Activated effector memory CD4-positive, alpha-beta T cell treated with anti-CD3 and anti-CD28 coated beads, Interleukin-2, amount 50 U/mL, for 16 hours (primary cell): Measurements from ENCODE around the gene SF3A1.
"Not testable (repeated sequence)": the region's sequence is repeated elsewhere in the genome, so short reads cannot be mapped to it uniquely, and the experiment has no call there.

ENCODE experiments used
- DNase-seq: peaks from one replicate; pipeline ENCODE4 v3.0.0-alpha.2; 2020

SF3A1 gene

DNA sequence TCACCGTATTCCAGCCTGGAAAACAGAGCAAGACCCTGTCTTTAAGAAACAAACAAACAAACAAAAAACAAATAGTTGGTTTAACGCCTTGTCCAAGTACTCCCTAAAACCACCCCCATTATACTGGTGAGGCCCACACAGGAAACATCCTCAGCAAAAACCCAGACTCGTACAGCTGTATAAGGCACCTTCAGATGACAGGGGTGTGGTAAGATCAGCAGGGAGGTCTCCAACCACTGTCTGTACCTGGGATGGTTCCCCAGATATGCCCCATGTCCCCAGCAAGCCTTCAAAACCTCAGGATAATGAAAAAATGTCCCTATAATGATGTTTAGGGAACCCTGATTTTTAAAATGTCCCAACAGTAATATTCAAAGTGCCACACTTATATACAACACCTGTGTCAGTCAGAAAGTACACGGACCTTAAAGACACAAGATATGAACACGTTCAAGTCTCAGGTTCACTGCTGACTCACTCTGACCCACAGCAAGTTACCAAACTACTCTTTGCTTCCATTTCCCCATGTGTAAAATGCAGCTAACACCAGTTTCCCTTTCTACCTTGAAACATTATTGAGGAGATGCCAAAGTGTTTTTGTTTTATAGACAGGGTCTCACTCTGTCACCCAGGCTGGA lies 9.3 kb downstream of the SF3A1 start:
- no peak for DNase-seq

DNA sequence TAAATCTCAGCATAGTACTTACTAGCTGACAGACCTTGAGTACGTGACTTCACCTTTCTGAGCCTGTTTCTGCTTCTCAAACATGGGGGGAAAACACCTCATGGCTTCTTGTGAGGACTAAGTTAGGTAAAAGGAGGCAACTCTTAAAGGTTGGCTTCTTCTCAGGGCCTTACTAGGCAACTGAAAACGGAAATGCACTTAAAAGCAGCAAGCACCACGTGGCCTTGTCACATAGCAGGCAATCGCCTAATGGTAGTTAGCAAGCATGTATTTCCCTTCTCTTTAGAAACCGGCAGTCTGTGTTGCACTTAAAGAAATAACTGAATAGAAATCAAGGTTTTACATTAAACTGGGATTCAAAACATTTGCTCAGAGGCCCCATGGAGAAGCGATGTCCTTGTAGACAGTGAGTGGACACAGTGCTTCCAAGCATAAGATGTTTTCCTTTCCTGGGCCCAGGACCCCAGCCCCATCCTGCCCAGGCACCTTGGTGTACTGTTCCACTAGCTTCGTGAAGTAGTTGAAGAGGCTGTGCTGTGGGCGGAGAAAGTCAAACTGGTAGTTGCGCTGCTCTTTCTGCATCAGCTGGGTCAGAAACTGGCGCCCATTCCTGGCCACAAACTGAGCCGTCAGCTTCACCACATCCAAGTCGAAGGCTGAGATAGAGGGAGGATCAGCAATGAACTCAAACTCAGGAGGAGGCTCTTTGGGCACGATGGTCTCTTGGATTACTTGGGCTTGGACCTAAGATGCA lies 12.1 kb downstream of the SF3A1 start:
- peak; percentile 76 for DNase-seq

DNA sequence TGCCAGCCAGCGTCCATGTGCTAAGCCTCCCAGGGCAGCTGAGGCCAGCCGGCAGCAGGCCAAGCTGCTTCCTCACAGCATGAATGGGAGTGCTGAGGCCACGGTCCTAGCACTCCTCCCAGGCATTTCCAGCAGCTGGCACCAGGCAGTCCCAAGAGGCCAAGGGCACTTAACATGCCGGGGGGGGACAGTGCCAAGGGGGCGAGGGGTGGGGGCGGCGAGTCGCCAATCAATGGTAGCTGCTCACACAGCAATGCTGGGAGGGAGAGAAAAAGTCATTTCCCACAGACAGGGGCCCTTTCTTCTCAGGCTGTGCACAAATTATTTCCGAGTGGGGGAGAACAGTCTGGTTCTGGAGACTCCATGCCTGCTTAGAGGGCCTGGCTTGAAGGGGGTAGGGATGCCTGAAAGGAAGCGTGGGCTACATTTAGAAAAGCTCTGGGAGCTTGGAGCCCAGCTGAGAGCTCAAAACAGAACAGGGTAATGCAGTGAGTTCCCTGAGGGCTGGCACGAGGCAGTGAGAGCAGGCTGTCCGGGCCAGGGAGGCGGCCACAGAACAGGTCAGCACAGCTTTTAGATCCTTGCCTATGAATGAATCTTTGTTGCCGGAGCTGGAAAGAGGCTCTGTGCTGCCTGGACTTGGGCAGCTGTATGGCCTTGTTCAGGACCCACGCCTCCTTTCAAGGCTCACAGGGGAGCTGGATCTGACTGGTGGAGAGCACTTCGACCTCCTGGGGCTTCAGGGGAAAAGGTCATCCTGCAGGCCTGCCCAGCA lies 15.6 kb downstream of the SF3A1 start:
- DNase-seq, result no peak

DNA sequence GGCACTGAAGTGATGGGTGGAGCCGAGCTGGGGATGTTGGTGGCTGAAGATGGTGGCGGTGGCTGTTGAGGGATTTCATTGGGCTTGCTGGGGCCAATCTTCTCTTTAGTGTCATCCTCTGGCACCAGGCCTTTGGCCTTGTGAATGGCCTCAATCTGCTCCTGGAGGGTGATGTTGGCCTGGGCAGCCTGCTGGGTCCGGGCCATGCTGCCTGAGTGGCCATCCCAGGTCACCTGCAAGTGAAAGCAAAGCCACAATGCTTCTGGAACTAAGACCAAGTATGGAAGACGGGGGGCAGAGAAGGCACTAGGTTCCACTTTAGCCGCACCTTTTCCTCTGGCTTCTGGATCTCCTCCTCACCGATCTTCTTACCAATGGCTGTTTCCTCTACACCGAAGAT lies 17.9 kb downstream of the SF3A1 start:
- DNase-seq, result no peak

DNA sequence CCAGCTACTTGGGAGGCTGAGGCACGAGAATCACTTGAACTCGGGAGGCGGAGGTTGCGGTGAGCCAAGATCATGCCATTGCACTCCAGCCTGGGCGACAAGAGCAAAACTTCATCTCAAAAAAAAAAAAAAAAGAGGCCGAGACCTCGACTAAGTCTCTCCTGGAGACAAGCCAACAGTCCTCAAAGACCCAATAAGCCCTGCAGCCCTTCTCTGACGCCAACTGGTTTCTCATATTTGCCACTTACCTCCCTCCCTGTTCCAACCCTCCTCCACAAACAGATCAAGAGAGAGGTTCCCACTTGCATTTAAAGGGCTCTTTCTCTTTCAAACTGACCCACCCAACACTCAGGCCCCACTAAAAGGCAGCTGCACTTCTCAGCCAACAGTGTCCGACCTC lies 18.4 kb downstream of the SF3A1 start:
- not testable (repeated sequence) for DNase-seq

DNA sequence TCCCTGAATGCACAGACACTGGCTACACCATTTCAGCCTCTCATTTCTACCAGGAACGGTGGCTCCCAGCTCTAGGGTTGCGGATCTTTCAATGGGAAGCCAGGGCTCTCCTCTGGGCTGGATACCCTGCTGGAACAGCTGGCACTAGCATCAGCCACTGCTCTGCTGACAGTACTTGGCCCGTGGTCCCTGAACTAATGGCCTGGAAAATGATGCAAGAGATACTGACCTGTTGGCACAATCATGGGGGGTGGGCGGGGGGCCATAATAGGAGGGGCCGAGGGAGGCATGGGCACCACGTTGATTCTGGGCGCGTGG lies 19.3 kb downstream of the SF3A1 start:
- no peak for DNase-seq

DNA sequence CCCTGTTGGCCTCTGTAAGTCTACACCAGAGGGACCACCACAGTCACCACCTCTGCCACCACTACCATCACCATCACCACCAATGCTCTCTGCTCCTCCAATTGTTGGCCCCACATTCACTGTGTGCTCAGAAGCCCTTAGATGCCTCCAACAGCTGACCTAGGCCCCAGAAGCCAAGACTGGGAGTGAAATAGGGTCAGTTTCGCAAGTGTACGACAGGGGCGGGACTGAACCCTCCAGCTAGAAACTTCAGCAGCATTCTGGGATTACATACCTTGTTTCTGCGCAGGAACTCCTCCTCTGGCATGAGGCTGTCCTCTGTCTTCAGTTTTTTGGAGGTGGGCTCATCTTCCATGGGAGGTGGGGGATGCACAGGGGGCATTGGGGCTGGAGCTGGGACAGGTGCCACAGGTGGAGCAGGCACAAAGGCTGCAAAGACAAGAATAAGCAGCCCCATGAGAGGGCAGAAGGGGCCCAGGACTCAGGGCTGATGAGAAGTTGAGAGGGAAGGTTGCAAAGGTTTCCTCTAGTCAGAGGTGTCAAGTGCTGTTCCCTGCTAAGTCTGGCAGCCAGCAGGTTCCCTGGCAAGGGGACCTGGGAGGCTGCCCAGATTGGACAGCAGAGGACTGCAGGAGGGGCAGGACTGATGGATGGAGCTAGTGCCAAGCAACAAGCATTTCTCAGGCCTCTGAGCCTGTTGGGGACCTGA lies 19.8 kb downstream of the SF3A1 start:
- DNase-seq, result no peak

DNA sequence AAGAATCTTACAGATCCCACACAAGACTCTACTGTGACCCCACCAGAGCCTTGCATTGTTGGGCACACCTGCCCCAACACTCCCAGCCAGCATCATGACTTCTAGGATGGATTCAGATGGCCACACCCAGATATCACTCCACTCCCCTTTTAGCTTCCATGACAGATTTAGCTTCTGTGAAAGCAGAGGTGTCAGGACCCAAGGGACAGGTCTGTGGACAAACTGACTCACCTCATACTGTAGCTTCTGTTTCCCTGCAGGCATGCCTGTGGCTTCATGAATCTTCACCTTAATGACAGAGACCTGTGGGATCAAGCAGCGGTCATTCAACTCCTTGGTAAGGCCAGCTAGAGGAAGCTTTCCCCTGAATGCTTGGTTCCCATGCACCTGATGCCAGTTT lies 21.5 kb downstream of the SF3A1 start:
- DNase-seq, result no peak

DNA sequence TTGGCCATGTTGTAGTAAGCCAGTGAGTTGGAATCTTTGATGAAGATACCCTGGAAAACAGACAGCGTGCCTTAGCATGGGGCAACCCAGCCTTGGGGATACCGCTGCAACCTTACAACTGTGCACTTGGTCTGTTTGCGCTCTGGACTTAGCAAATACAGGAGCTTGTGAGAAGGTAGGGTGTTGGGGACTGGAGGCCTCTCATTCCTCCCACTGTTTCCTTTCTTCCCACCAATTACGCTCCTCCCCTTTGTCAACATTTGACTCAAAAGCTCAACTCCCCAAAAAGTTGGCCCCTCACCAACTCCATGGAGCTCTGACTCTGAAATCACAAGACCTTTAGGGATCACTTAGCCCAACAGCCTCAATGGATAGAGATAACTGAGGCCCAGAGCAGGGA lies 22.0 kb downstream of the SF3A1 start:
- no peak for DNase-seq

DNA sequence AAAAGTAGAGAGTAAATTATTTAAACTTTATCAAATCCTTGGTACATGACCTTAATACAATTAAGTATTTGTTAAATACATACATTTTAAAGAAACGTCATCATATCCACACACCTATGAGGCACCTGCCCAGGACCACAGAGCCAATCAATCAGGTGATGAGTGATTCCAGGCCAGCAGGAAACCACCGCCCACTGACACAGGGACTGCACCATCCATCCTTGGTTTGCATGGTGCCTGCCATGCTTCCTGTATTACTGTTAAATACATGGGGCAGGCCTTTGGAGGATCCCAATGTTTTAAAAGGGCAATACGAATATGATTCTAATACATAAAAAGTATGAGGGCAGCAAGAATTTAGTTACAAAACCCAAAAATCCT lies 23.0 kb downstream of the SF3A1 start:
- no peak for DNase-seq

DNA sequence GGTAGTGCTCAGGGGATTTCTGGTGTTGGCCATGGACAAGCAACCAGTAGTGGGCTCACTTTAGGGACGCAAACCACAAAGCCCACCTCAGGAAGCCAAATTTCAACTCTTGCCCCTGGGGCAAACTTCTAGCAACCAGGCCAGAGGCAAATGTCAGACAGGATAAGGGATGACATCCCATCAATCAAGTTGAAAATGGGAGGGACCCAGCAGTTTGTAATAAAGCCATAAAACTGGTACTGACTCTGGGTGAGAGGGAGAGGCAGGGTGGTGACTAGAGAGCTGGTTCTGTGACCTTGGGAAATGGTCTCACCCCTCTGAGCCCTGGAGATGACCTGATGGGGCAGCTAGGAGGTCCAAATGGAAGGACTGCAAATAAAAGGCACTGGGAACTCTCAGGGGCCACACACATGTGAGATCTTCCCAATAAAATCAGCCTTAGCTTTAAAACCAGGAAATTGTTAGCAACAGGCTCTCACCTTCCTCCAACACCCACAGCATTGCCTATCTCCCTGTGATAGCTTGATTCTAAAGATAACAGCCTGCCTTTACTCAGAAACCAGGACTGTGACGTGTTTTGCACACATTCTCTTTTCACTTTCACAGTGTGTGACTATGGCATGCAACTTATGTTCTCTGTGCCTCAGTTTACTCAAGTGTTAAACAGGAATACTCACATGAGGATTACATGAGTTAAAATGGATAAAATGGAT lies 23.5 kb downstream of the SF3A1 start:
- DNase-seq, result no peak

DNA sequence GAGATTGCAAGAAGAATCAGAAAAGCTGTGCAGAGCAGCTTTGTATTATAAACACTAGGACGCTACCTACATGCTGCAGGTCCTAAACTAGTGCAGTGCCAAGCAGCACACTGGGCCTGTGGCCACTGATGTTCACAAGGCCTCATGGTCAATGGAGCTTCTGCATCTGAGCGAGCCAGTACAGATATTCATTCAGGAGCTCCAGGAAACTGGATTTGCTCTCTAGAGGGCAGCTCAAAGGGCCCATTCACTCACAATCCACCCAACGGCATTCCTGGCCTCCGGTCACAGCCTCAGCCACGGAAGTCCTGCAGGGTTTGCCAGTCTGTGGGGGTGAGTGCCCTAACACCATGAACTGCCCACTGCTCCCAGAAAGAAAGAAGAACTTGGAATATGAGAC lies 24.1 kb downstream of the SF3A1 start:
- no peak for DNase-seq

DNA sequence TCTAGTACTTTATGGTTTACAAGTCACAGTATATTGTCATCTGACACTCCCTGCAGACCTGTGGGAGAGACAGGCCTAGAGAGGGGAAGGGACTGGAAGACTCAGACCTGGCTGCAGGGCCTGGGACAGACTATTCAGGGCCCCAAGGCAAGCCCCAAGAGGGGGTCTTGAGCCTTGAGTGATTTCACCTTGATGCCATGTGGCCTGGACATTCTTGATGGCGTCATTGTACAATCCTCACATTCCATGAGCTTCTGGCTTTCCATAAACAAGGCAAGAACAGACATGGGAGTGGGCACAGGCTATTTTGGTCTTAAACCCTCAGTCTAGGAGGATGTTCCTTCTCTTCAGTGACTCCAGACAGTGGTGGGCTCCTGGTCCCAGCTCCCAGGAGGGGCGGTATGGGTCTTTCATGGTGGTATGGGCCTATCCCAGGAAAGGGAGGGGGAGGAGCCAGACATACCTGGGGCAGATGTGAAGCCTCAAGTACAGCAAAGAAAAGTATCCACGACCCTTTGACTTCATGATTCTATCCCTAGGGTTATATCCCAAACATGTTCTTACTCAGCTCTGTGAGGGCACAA lies 28.1 kb downstream of the SF3A1 start:
- no peak for DNase-seq

DNA sequence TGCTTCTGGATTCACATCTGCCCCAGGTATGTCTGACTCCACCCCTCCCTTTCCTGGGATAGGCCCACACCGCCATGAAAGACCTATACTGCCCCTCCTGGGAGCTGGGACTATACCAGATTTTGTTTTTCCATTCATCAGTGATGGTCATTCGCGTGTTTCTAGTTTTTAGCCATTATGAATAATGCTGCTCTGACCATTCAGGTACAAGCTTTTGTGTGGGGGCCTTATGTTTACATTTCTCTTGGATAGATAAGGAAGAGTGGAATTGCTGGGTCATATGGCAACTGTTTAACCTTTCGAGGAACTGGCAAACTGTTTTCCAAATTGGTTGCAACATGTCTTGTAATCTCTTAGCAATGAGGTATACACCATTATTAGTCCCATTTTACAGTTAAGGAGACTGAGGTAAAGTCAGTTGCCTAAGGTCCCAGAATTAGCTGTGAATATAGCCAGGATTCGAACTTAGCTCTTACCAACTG lies 28.8 kb downstream of the SF3A1 start:
- DNase-seq, result no peak

DNA sequence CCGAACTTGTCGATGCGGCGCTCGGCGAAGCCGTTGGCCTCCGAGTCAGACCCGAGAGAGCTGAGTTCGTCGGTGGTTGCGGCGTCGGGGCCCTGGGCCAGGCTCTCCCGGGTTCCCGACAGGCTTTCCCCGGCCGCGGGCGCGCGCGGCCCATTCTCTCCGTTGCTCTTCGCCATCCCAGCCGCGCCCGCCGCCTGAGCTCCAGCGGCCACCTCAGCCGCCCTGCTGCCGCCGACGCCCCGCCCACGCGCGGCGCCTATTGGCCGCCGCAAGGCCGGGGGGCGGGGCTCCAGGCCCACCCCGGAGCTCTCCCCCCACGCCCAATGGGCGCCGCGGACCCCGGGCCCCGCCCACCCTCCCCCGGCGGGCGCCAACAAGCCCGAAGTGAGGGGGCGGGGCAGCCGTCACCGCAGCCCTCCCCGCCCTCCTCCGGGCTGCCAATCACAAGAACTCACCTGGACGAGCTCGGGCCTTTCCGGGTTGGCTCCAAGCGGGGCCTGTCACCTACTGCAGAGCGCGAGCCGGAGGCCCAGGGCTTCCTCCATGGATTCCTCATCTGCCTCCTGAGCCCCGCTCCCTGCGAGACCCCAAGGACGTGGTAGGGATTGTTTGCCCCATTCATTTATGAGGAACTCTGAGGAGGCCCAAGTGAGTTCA lies 29.9 kb downstream of the SF3A1 start, which contains the start of gene TBC1D10A:
TBC1D10A (minus strand) TSS at position 236 of the 657 bp plus-strand sequence; CDS start at position 176, 60 bp downstream.
- peak; percentile 97 for DNase-seq

DNA sequence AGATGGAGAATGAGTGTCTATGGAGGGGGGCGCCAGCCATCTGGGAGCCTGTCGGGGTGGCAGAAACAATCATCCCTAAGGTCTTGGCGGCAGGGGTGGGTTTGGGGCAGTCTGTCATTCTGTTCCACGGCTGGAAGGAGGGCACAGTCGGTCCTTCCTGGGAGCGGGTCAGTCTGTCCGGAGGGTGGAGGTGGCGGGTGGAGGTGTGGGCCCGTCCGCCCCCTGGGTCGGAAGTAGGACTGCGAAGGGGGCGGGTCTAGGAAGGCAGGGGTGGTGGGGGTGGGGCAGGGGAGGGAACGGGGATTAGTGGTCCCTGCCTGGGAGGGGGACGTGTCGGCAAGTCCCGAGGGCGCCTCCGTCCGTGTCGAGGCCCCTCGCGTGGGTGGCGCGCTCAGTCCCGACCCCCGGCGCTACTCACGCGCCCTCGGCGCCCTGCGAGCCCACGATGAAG lies 30.4 kb downstream of the SF3A1 start:
- DNase-seq, result peak; percentile 72

DNA sequence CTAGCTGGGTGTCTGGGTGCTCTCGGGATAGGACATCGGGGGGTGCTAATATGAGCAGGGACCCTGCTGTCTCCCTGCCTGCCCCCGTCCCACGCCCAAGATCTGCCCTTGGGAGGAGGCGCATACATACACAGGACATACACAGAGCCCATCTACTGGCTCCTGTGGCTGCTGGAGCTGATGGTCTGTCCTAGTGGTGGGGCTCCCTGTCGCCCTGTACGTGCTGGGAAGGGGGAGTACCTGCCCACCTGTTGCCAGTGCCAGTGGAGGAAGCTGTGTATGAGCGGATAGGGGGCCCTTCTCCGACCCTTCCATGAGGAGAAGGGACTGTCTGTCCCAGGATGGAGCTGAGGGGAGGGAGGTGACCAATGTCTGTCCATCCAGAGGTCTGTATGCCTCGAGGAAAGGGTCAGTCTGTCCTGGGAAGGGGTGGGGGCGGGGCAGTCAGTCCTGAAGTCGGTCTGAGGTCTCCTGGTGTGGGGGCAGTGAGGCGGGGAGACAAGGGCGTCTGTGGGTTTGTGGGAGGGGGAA lies 30.9 kb downstream of the SF3A1 start:
- no peak for DNase-seq

DNA sequence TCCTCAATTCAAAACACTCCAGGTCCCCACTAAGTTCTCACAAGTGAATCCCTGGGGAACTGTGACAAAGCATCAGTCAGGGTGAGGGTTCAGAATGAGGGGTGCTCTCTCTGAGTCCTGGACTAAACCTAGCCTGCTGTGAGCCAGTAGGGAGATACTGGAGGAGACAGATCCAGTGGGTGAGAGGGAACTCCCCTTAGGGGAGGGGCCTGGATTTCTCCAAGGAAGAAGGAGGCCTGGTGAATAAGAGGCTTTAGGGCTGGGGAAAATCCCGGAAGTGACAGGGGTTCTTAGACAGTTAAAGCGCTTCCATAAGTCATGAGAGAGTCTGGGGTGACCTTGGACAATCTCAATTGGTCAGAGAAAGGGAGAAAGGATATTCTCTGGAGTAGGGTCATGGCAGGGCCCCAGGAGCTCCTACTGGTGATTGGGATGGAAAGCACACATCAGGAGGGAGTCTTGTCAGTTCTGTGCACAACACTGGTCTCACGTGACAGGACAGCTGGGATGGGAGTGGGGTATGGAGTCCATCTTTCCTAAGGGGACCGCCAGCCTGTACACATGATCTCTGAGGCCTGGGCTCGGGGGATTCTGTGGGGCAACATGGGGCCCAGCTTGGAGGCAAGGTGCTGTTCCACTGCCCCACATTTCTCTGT lies 31.5 kb downstream of the SF3A1 start:
- no peak for DNase-seq

DNA sequence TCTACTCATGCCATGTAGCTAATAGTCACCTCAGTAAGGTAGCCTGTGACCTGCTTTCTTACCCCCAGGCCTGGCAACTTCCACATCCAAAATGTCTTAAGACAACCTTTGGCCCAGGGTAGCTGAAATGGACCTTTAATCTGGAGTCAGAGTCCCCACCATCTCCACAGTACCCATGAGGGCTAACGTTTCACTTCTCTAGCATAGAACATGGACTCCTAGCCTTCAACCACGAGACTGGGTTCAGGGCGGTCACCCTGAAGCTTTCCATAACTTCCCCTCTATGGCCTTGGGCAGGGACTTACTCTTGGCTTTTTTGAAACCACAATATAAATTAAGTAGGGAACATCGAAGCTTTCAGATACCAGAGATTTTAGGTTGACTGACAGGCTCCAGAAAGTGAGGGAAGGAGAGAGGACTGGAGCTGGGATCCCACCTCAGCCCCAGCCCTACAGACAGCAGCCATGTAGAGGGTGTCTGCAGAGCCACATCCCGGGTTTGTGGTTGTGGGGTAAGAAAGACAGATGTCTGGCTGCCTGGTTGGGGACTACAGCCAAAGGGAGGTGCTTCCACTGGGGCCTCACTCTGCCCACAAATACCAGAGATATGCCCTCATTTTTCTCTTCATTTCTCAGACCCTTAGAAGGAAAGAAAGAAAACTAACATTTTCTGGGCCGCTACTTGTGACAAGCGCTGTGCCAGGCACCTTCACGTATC lies 32.5 kb downstream of the SF3A1 start:
- DNase-seq, result peak; percentile 67

DNA sequence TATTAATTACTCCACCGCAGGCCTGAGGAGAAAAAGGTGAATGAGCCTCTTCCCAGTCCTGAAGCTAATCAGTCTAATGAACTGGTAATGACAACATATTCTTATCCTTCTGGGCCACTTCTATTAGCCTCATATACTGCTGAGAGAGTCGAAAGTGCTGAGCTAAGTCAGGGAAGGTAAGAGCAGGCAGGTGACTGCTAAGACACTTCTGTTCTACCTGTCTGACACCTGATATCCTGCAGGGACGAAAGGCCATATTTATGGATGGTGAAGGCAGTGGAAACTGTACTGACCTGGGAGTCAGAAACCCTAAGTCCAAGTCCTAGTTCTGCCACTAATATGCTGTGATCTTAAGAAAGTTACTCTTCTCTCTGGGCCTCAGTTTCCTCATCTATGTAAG lies 33.4 kb downstream of the SF3A1 start:
- DNase-seq, result no peak
